HEK293 (cell line): Measurements from ENCODE around the gene FA2H.

Experiments
- CTCF ChIA-PET: fragments of 350-600 bp; formaldehyde crosslinking; extraction: SDS; loops from one replicate; lab custom pipeline; 2021; ENCODE audit warnings: antibody characterized with exemption; lab: Yijun Ruan, JAX
- POLR2A ChIA-PET: fragments of 300-600 bp; formaldehyde crosslinking; extraction: SDS; loops from one replicate; lab custom pipeline; 2020; ENCODE audit warnings: antibody characterized with exemption, inconsistent platforms; lab: Yijun Ruan, JAX
- H3K27ac ChIP-seq: fragments of 200-500 bp; sonication (Bioruptor generic); 2 replicates; pipeline ENCODE4 v1.5.1; 2014; ENCODE audit warnings: low read depth, low read length, control low read depth, inconsistent platforms; ENCODE audit errors: extremely low read depth
- H3K36me3 ChIP-seq, 2 experiments: fragments of 200-500 bp in 1 of 2; sonication (Bioruptor generic) in 1 of 2; 1 replicate in 1 of 2; 2 replicates in 1 of 2; pipeline ENCODE4 v1.5.1; 2014 to 2017; ENCODE audit warnings: inconsistent platforms in 2 of 2, low read length in 2 of 2; ENCODE audit not compliant: control insufficient read depth in 2 of 2, insufficient read depth in 1 of 2
- H3K4me1 ChIP-seq: fragments of 200-500 bp; sonication (Bioruptor generic); 2 replicates; pipeline ENCODE4 v1.5.1; 2014; ENCODE audit warnings: mild to moderate bottlenecking, low read length, inconsistent platforms; ENCODE audit not compliant: control insufficient read depth, insufficient read depth
- H3K4me3 ChIP-seq: 2 replicates; pipeline ENCODE4 v1.5.1; 2011; ENCODE audit warnings: low read depth, mild to moderate bottlenecking, control low read depth, low read length, moderate library complexity
- H3K9me3 ChIP-seq: fragments of 200-500 bp; sonication (Bioruptor generic); 2 replicates; pipeline ENCODE4 v1.5.1; 2014; ENCODE audit warnings: low read depth, low read length, inconsistent platforms; ENCODE audit not compliant: control insufficient read depth, insufficient read depth
- EGR2 ChIP-seq: fragments of 450-650 bp; formaldehyde crosslinking; IDR thresholded peaks from 2 replicates; pipeline ENCODE4 v1.5.1; 2016; ENCODE audit warnings: low read depth, missing biosample characterization, missing genetic modification characterization
- HOXD13 ChIP-seq: sonication (generic); formaldehyde crosslinking; IDR thresholded peaks from 2 replicates; pipeline ENCODE4 v1.8.0; 2022; ENCODE audit warnings: missing genetic modification reagents, borderline replicate concordance
- IKZF3 ChIP-seq: fragments of 450-650 bp; IDR thresholded peaks from 2 replicates; pipeline ENCODE4 v1.5.0; 2018; ENCODE audit warnings: missing biosample characterization, mild to moderate bottlenecking, missing genetic modification characterization, moderate library complexity
- KLF1 ChIP-seq: fragments of 450-650 bp; formaldehyde crosslinking; IDR thresholded peaks from 2 replicates; pipeline ENCODE4 v1.5.1; 2016; ENCODE audit warnings: missing biosample characterization, missing genetic modification characterization
- WT1 ChIP-seq: fragments of 450-650 bp; formaldehyde crosslinking; IDR thresholded peaks from 2 replicates; pipeline ENCODE4 v1.5.1; 2016; ENCODE audit warnings: missing biosample characterization, missing genetic modification characterization
- ZNF23 ChIP-seq: fragments of 450-650 bp; formaldehyde crosslinking; IDR thresholded peaks from 2 replicates; pipeline ENCODE4 v1.5.1; 2016; ENCODE audit warnings: missing biosample characterization, missing genetic modification characterization, borderline replicate concordance
- ZNF391 ChIP-seq: fragments of 450-650 bp; formaldehyde crosslinking; IDR thresholded peaks from 2 replicates; pipeline ENCODE4 v1.5.1; 2016; ENCODE audit warnings: low read depth, missing biosample characterization, missing genetic modification characterization, borderline replicate concordance
- ZNF513 ChIP-seq: fragments of 450-650 bp; IDR thresholded peaks from 2 replicates; pipeline ENCODE4 v1.5.1; 2018; ENCODE audit warnings: missing biosample characterization, missing genetic modification characterization
- ZNF561 ChIP-seq: fragments of 450-650 bp; IDR thresholded peaks from 2 replicates; pipeline ENCODE4 v1.5.1; 2018; ENCODE audit warnings: missing biosample characterization, missing genetic modification characterization, borderline replicate concordance
- ZNF596 ChIP-seq: fragments of 450-650 bp; IDR thresholded peaks from 2 replicates; pipeline ENCODE4 v1.5.0; 2018; ENCODE audit warnings: missing biosample characterization, mild to moderate bottlenecking, missing genetic modification characterization, moderate library complexity
- ZNF830 ChIP-seq: fragments of 450-650 bp; IDR thresholded peaks from 2 replicates; pipeline ENCODE4 v1.5.0; 2018; ENCODE audit warnings: missing biosample characterization, missing genetic modification characterization, low read depth, mild to moderate bottlenecking, moderate library complexity
- TF ChIP-seq, protein P1 (sequence below): fragments of 450-650 bp; formaldehyde crosslinking; IDR thresholded peaks from 2 replicates; pipeline ENCODE4 v1.5.1; 2016; ENCODE audit warnings: missing biosample characterization, missing genetic modification characterization, borderline replicate concordance
- TF ChIP-seq, protein P2 (sequence below): fragments of 450-650 bp; formaldehyde crosslinking; IDR thresholded peaks from 2 replicates; pipeline ENCODE4 v1.5.1; 2016; ENCODE audit warnings: missing biosample characterization, missing genetic modification characterization, borderline replicate concordance
- TF ChIP-seq, protein P3 (sequence below): fragments of 450-650 bp; formaldehyde crosslinking; IDR thresholded peaks from 2 replicates; pipeline ENCODE4 v1.5.1; 2016; ENCODE audit warnings: missing biosample characterization, missing genetic modification characterization
- TF ChIP-seq, protein P4 (sequence below): fragments of 450-650 bp; formaldehyde crosslinking; IDR thresholded peaks from 2 replicates; pipeline ENCODE4 v1.5.1; 2016; ENCODE audit warnings: missing biosample characterization, missing genetic modification characterization
- TF ChIP-seq, protein P5 (sequence below): fragments of 450-650 bp; formaldehyde crosslinking; IDR thresholded peaks from 2 replicates; pipeline ENCODE4 v1.5.1; 2016; ENCODE audit warnings: missing biosample characterization, missing genetic modification characterization

The FA2H gene

DNA sequence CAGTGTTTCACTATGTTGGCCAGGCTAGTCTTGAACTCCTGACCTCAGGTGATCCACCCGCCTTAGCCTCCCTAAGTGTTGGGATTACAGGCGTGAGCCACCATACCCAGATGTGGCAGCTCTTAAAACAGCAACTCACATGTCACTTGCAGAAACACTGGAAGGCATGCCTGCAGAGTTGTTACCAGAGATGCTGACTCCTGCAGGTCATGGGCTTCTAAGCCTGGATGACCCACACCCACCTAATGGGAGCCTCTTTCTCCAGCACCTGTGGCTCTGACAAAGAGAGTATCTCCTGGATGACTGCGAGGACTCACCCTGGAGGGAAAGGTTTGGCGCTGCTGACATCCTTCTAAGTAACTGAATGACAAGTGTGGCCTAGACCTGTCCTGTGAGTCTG lies 96.8 kb downstream of the FA2H start:
- H3K4me3 ChIP-seq = no peak overlapping the region
- TF ChIP-seq ZNF561 (tag by site-specific recombination) = no peak
- TF ChIP-seq ZNF596 = no peak
- no peak for TF ChIP-seq ZNF391 (tag by site-specific recombination)
- TF ChIP-seq, protein P1, sequence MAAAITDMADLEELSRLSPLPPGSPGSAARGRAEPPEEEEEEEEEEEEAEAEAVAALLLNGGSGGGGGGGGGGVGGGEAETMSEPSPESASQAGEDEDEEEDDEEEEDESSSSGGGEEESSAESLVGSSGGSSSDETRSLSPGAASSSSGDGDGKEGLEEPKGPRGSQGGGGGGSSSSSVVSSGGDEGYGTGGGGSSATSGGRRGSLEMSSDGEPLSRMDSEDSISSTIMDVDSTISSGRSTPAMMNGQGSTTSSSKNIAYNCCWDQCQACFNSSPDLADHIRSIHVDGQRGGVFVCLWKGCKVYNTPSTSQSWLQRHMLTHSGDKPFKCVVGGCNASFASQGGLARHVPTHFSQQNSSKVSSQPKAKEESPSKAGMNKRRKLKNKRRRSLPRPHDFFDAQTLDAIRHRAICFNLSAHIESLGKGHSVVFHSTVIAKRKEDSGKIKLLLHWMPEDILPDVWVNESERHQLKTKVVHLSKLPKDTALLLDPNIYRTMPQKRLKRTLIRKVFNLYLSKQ (tag by site-specific recombination) = no peak
- no peak for TF ChIP-seq WT1 (tag by site-specific recombination)
- TF ChIP-seq HOXD13 (CRISPR knock-in tag) = no peak
- no peak for TF ChIP-seq ZNF830 (tag by site-specific recombination)
- TF ChIP-seq, protein P2, sequence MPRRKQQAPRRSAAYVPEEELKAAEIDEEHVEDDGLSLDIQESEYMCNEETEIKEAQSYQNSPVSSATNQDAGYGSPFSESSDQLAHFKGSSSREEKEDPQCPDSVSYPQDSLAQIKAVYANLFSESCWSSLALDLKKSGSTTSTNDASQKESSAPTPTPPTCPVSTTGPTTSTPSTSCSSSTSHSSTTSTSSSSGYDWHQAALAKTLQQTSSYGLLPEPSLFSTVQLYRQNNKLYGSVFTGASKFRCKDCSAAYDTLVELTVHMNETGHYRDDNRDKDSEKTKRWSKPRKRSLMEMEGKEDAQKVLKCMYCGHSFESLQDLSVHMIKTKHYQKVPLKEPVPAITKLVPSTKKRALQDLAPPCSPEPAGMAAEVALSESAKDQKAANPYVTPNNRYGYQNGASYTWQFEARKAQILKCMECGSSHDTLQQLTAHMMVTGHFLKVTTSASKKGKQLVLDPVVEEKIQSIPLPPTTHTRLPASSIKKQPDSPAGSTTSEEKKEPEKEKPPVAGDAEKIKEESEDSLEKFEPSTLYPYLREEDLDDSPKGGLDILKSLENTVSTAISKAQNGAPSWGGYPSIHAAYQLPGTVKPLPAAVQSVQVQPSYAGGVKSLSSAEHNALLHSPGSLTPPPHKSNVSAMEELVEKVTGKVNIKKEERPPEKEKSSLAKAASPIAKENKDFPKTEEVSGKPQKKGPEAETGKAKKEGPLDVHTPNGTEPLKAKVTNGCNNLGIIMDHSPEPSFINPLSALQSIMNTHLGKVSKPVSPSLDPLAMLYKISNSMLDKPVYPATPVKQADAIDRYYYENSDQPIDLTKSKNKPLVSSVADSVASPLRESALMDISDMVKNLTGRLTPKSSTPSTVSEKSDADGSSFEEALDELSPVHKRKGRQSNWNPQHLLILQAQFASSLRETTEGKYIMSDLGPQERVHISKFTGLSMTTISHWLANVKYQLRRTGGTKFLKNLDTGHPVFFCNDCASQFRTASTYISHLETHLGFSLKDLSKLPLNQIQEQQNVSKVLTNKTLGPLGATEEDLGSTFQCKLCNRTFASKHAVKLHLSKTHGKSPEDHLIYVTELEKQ (tag by site-specific recombination) = no peak
- no peak for TF ChIP-seq ZNF513 (tag by site-specific recombination)
- TF ChIP-seq EGR2 (tag by site-specific recombination) = no peak
- TF ChIP-seq IKZF3 (tag by site-specific recombination) = no peak
- TF ChIP-seq ZNF23 (tag by site-specific recombination) = no peak
- no peak for TF ChIP-seq KLF1 (tag by site-specific recombination)
- TF ChIP-seq, protein P3, sequence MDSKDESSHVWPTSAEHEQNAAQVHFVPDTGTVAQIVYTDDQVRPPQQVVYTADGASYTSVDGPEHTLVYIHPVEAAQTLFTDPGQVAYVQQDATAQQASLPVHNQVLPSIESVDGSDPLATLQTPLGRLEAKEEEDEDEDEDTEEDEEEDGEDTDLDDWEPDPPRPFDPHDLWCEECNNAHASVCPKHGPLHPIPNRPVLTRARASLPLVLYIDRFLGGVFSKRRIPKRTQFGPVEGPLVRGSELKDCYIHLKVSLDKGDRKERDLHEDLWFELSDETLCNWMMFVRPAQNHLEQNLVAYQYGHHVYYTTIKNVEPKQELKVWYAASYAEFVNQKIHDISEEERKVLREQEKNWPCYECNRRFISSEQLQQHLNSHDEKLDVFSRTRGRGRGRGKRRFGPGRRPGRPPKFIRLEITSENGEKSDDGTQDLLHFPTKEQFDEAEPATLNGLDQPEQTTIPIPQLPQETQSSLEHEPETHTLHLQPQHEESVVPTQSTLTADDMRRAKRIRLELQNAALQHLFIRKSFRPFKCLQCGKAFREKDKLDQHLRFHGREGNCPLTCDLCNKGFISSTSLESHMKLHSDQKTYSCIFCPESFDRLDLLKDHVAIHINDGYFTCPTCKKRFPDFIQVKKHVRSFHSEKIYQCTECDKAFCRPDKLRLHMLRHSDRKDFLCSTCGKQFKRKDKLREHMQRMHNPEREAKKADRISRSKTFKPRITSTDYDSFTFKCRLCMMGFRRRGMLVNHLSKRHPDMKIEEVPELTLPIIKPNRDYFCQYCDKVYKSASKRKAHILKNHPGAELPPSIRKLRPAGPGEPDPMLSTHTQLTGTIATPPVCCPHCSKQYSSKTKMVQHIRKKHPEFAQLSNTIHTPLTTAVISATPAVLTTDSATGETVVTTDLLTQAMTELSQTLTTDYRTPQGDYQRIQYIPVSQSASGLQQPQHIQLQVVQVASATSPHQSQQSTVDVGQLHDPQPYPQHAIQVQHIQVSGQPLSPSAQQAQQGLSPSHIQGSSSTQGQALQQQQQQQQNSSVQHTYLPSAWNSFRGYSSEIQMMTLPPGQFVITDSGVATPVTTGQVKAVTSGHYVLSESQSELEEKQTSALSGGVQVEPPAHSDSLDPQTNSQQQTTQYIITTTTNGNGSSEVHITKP = no peak
- TF ChIP-seq, protein P4, sequence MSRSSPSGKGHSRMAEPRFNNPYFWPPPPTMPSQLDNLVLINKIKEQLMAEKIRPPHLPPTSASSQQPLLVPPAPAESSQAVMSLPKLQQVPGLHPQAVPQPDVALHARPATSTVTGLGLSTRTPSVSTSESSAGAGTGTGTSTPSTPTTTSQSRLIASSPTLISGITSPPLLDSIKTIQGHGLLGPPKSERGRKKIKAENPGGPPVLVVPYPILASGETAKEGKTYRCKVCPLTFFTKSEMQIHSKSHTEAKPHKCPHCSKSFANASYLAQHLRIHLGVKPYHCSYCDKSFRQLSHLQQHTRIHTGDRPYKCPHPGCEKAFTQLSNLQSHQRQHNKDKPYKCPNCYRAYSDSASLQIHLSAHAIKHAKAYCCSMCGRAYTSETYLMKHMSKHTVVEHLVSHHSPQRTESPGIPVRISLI (tag by site-specific recombination) = no peak
- TF ChIP-seq, protein P5, sequence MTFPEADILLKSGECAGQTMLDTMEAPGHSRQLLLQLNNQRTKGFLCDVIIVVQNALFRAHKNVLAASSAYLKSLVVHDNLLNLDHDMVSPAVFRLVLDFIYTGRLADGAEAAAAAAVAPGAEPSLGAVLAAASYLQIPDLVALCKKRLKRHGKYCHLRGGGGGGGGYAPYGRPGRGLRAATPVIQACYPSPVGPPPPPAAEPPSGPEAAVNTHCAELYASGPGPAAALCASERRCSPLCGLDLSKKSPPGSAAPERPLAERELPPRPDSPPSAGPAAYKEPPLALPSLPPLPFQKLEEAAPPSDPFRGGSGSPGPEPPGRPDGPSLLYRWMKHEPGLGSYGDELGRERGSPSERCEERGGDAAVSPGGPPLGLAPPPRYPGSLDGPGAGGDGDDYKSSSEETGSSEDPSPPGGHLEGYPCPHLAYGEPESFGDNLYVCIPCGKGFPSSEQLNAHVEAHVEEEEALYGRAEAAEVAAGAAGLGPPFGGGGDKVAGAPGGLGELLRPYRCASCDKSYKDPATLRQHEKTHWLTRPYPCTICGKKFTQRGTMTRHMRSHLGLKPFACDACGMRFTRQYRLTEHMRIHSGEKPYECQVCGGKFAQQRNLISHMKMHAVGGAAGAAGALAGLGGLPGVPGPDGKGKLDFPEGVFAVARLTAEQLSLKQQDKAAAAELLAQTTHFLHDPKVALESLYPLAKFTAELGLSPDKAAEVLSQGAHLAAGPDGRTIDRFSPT (tag by site-specific recombination) = no peak
- no peaks in the 10 kb centered on the region for H3K9me3 ChIP-seq
- POLR2A ChIA-PET = no interaction called here
- no peaks in the 10 kb centered on the region for H3K36me3 ChIP-seq
- CTCF ChIA-PET = no interaction called here
- no peaks in the 10 kb centered on the region for H3K4me1 ChIP-seq
- no peak overlapping the region for H3K27ac ChIP-seq
